Prostate gland (tissue), 2 donors: Measurements from ENCODE around the gene SLC34A1. TPM values are rescaled to one million over a fixed set of nuclear protein-coding genes. Genes with fewer than 3 reads are reported as not detected.

Source experiments
- DNase-seq: peaks from one replicate; pipeline ENCODE4 v3.0.0-alpha.2; 2019; ENCODE audit warnings: low spot score
- H3K27ac ChIP-seq, 2 donors: fragments of 200-600 bp; sonication (generic); 2 replicates each; pipeline ENCODE4 v1.5.1; 2017 to 2019
- H3K27me3 ChIP-seq: fragments of 200-600 bp; sonication (generic); replicated peaks from 2 replicates; pipeline ENCODE4 v1.5.1; 2019; ENCODE audit not compliant: insufficient read depth
- H3K36me3 ChIP-seq, 2 donors: fragments of 200-600 bp; sonication (generic); 1 replicate in 1 of 2; 2 replicates in 1 of 2; pipeline versions ENCODE4 v1.5.1 to v1.8.1; 2017 to 2019
- H3K4me1 ChIP-seq: fragments of 200-600 bp; sonication (generic); replicated peaks from 2 replicates; pipeline ENCODE4 v1.5.1; 2019
- H3K4me3 ChIP-seq, 2 donors: fragments of 200-600 bp; sonication (generic); 2 replicates each; pipeline ENCODE4 v1.5.1; 2017 to 2019
- H3K9me3 ChIP-seq: fragments of 200-600 bp; sonication (generic); 2 replicates; pipeline ENCODE4 v1.5.1; 2017
- CTCF ChIP-seq, 4 experiments: fragments of 200-600 bp in 2 of 4; fragments of 450-650 bp in 2 of 4; sonication (generic) in 2 of 4; IDR thresholded peaks; 1 replicate in 3 of 4; 2 replicates in 1 of 4; pipeline ENCODE4 v1.5.1; 2016 to 2019; ENCODE audit warnings: antibody characterized with exemption in 4 of 4, mild to moderate bottlenecking in 2 of 4, moderate library complexity in 2 of 4
- POLR2A ChIP-seq: fragments of 450-650 bp; IDR thresholded peaks from one replicate; pipeline ENCODE4 v1.6.1; 2016; ENCODE audit warnings: antibody characterized with exemption, mild to moderate bottlenecking
- POLR2AphosphoS5 ChIP-seq: sonication (generic); formaldehyde crosslinking; IDR thresholded peaks from one replicate; pipeline ENCODE4 v1.6.1; 2017; ENCODE audit warnings: antibody characterized with exemption
- WGBS: methylation state at CpG from one replicate; pipeline ENCODE4 v1.1.5; 2018; 5-methylcytosine and 5-hydroxymethylcytosine counted together
- intact Hi-C: fragments of 100-400 bp; cut with DNase I; formaldehyde crosslinking; loops from one replicate; pipeline ENCODE4 v1.14.2; 2022
- total RNA-seq, 2 donors: library from RNA; depleted of rRNA; stranded (reverse); fragments of >200 nt; gene quantifications; one replicate each; pipeline ENCODE4 v1.1.0, GENCODE V29; 2016

Gene SLC34A1
- total RNA-seq, 2 donors from 2014 or later, result not detected

GRCh38 chr5:177438468-177438867 lies 54.2 kb downstream of the SLC34A1 start:
- Histone ChIP-seq H3K4me1 (no peaks in the 10 kb centered on the region), H3K27me3 (no peaks in the 10 kb centered on the region), H3K4me3 (no peak overlapping the region), H3K27ac (no peak overlapping the region), H3K36me3 (peaks cover 2 to 25% of the 10 kb centered on the region in 2 donors), H3K9me3 (no peaks in the 10 kb centered on the region)
- intact Hi-C loops, result no loop called here
- TF ChIP-seq POLR2AphosphoS5, result no peak
- TF ChIP-seq CTCF (IDR thresholded peaks at IDR 0.05), result no peak
- TF ChIP-seq POLR2A, result no peak
- DNase-seq, result no peak
- WGBS, result 89% methylated on average over 10 of the region's 10 CpGs

- WGBS, result 95% methylated on average over 4 of the region's 4 CpGs
- intact Hi-C loops, result no loop called here
- Histone ChIP-seq H3K27ac (no peak overlapping the region), H3K9me3 (no peaks in the 10 kb centered on the region), H3K4me3 (no peak overlapping the region), H3K36me3 (peaks cover 0 to 15% of the 10 kb centered on the region in 2 donors), H3K27me3 (no peaks in the 10 kb centered on the region), H3K4me1 (no peaks in the 10 kb centered on the region)
- DNase-seq, result no peak
- TF ChIP-seq CTCF (IDR thresholded peaks at IDR 0.05) (no peak), POLR2AphosphoS5 (no peak), POLR2A (no peak)
These were observed 55.4 kb downstream of the SLC34A1 start for GRCh38 chr5:177439518-177440053.

GRCh38 chr5:177440211-177440989 lies 56.2 kb downstream of the SLC34A1 start:
- peaks cover 0 to 9% of the 10 kb centered on the region in 2 donors for H3K36me3 ChIP-seq
- H3K4me3 ChIP-seq, result no peak overlapping the region
- WGBS, result 79% methylated on average over 24 of the region's 24 CpGs
- intact Hi-C loops, result no loop called here
- H3K9me3 ChIP-seq, result no peaks in the 10 kb centered on the region
- no peaks in the 10 kb centered on the region for H3K4me1 ChIP-seq
- no peaks in the 10 kb centered on the region for H3K27me3 ChIP-seq
- H3K27ac ChIP-seq, result no peak overlapping the region
- DNase-seq, result no peak
- TF ChIP-seq CTCF (IDR thresholded peaks at IDR 0.05) (no peak), POLR2A (no peak), POLR2AphosphoS5 (no peak)

- no peak for DNase-seq
- Histone ChIP-seq H3K36me3 (peaks cover 0 to 5% of the 10 kb centered on the region in 2 donors), H3K27me3 (no peaks in the 10 kb centered on the region), H3K4me3 (no peak overlapping the region), H3K27ac (no peak overlapping the region), H3K9me3 (no peaks in the 10 kb centered on the region), H3K4me1 (no peaks in the 10 kb centered on the region)
- TF ChIP-seq CTCF (IDR thresholded peaks at IDR 0.05) (no peak), POLR2A (no peak)
- 82% methylated on average over 26 of the region's 26 CpGs for whole genome bisulfite sequencing
- intact Hi-C loops, result no loop called here
These were observed 57.0 kb downstream of the SLC34A1 start for GRCh38 chr5:177440990-177441780.
